Body of pancreas (tissue), 4 donors: ENCODE results near the gene RAB43.

ENCODE experiments used
- POLR2A ChIP-seq, 3 donors: fragments of 450-650 bp; IDR thresholded peaks; one replicate each; pipeline ENCODE4 v1.6.1; 2016; ENCODE audit warnings: antibody characterized with exemption in 3 of 3, mild to moderate bottlenecking in 2 of 3
- TF ChIP-seq, protein P1 (sequence below), 7 experiments: fragments of 450-650 bp in 4 of 7; fragments of 200-600 bp in 3 of 7; sonication (generic) in 3 of 7; IDR thresholded peaks; one replicate each; pipeline ENCODE4 v1.5.1; 2016 to 2019; ENCODE audit warnings: antibody characterized with exemption in 7 of 7

DNA sequence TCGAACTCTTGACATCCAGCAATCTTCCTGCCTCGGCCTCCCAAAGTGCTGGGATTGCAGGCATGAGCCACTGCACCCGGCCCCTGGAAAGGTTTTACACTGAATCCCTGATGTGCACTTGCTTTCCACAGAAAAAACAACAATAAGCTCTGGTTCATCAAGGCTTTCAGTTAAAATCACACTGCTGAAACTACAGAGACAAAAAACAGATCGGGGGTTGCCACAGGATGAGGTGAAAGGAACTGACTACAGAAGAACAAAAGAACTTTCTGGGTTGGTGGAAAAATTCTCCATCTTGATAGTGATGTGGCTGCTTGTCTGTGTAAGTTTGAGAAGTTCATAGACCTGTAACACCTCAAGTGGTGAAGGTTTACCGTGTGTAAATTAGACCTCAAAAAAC, 2.9 kb downstream of the RAB43 start:
- TF ChIP-seq, protein P1, sequence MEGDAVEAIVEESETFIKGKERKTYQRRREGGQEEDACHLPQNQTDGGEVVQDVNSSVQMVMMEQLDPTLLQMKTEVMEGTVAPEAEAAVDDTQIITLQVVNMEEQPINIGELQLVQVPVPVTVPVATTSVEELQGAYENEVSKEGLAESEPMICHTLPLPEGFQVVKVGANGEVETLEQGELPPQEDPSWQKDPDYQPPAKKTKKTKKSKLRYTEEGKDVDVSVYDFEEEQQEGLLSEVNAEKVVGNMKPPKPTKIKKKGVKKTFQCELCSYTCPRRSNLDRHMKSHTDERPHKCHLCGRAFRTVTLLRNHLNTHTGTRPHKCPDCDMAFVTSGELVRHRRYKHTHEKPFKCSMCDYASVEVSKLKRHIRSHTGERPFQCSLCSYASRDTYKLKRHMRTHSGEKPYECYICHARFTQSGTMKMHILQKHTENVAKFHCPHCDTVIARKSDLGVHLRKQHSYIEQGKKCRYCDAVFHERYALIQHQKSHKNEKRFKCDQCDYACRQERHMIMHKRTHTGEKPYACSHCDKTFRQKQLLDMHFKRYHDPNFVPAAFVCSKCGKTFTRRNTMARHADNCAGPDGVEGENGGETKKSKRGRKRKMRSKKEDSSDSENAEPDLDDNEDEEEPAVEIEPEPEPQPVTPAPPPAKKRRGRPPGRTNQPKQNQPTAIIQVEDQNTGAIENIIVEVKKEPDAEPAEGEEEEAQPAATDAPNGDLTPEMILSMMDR (IDR thresholded peaks at IDR 0.05) = no peak
- no peak for TF ChIP-seq POLR2A (IDR thresholded peaks at IDR 0.05)
